Mesenchymal stem cell (in vitro differentiated cells and primary cell): ENCODE results near the gene NNMT.

Experiments used
- DNase-seq: peaks from one replicate; pipeline ENCODE4 v3.0.0-alpha.2; 2013
- H2AFZ ChIP-seq: one replicate; pipeline ENCODE4 v1.6.1; 2013; ENCODE audit warnings: low read depth, mild to moderate bottlenecking, control low read depth, inconsistent platforms, low read length, moderate library complexity
- H2AK5ac ChIP-seq: 2 replicates; pipeline ENCODE4 v1.6.1; 2013; ENCODE audit warnings: low read length, moderate library complexity, mild to moderate bottlenecking, inconsistent platforms; ENCODE audit not compliant: severe bottlenecking
- H2BK120ac ChIP-seq: one replicate; pipeline ENCODE4 v1.6.1; 2013; ENCODE audit warnings: low read depth, mild to moderate bottlenecking, inconsistent platforms, low read length, moderate library complexity
- H2BK12ac ChIP-seq, 2 experiments: one replicate each; pipeline ENCODE4 v1.6.1; 2013; ENCODE audit warnings: inconsistent platforms in 2 of 2, low read length in 2 of 2, mild to moderate bottlenecking in 2 of 2, moderate library complexity in 2 of 2, control low read depth in 1 of 2
- H2BK15ac ChIP-seq: one replicate; pipeline ENCODE4 v1.6.1; 2013; ENCODE audit warnings: mild to moderate bottlenecking, low read depth, inconsistent platforms; ENCODE audit not compliant: poor library complexity, severe bottlenecking
- H2BK5ac ChIP-seq: 2 replicates; pipeline ENCODE4 v1.6.1; 2013; ENCODE audit warnings: low read depth, mild to moderate bottlenecking, low read length, control low read depth, inconsistent platforms; ENCODE audit not compliant: poor library complexity, severe bottlenecking
- H3K14ac ChIP-seq, 2 experiments: one replicate each; pipeline ENCODE4 v1.6.1; 2013; ENCODE audit warnings: inconsistent platforms in 2 of 2, low read length in 2 of 2, control low read depth in 1 of 2, mild to moderate bottlenecking in 1 of 2, moderate library complexity in 1 of 2
- H3K18ac ChIP-seq, 2 experiments: one replicate each; pipeline ENCODE4 v1.6.1; 2013; ENCODE audit warnings: inconsistent platforms in 2 of 2, low read length in 2 of 2, control low read depth in 1 of 2, low read depth in 1 of 2, mild to moderate bottlenecking in 1 of 2
- H3K23ac ChIP-seq, 2 experiments: one replicate each; pipeline ENCODE4 v1.6.1; 2013; ENCODE audit warnings: inconsistent platforms in 2 of 2, low read length in 2 of 2, mild to moderate bottlenecking in 2 of 2, moderate library complexity in 2 of 2, control low read depth in 1 of 2
- H3K27ac ChIP-seq: 2 replicates; pipeline ENCODE4 v1.5.1; 2013; ENCODE audit warnings: mild to moderate bottlenecking, moderate library complexity, low read length, control low read depth, inconsistent platforms; ENCODE audit not compliant: poor library complexity, severe bottlenecking
- H3K27me3 ChIP-seq, 2 experiments: 2 replicates each; pipeline versions ENCODE4 v1.6.1 to v1.7.0; 2013; ENCODE audit warnings: low read length in 2 of 2, mild to moderate bottlenecking in 2 of 2, moderate library complexity in 2 of 2, control low read depth in 1 of 2, inconsistent platforms in 1 of 2; ENCODE audit not compliant: control insufficient read depth in 1 of 2, insufficient read depth in 1 of 2
- H3K36me3 ChIP-seq, 2 experiments: 2 replicates each; pipeline versions ENCODE4 v1.6.1 to v1.7.0; 2013; ENCODE audit warnings: low read length in 2 of 2, control low read depth in 1 of 2, inconsistent platforms in 1 of 2, low read depth in 1 of 2, mild to moderate bottlenecking in 1 of 2; ENCODE audit not compliant: insufficient read depth in 2 of 2, control insufficient read depth in 1 of 2
- H3K4ac ChIP-seq, 2 experiments: one replicate each; pipeline ENCODE4 v1.6.1; 2013; ENCODE audit warnings: inconsistent platforms in 2 of 2, low read length in 2 of 2, mild to moderate bottlenecking in 2 of 2, moderate library complexity in 2 of 2, control low read depth in 1 of 2, low read depth in 1 of 2
- H3K4me1 ChIP-seq: 2 replicates; pipeline ENCODE4 v1.6.1; 2013; ENCODE audit warnings: low read depth, low read length, control low read depth; ENCODE audit not compliant: control insufficient read depth, insufficient read depth
- H3K4me2 ChIP-seq: 2 replicates; pipeline ENCODE4 v1.6.1; 2013; ENCODE audit warnings: low read length, mild to moderate bottlenecking, inconsistent platforms; ENCODE audit not compliant: poor library complexity, severe bottlenecking
- H3K4me3 ChIP-seq, 2 experiments: 2 replicates each; pipeline versions ENCODE4 v1.5.1 to v1.7.0; 2013; ENCODE audit warnings: low read length in 2 of 2, mild to moderate bottlenecking in 2 of 2, control low read depth in 1 of 2, low read depth in 1 of 2; ENCODE audit not compliant: insufficient read depth in 1 of 2
- H3K79me1 ChIP-seq: replicated peaks from 2 replicates; pipeline ENCODE4 v1.6.1; 2013; ENCODE audit warnings: mild to moderate bottlenecking, control low read depth, low read length, inconsistent platforms; ENCODE audit not compliant: poor library complexity, severe bottlenecking
- H3K9ac ChIP-seq: 2 replicates; pipeline ENCODE4 v1.7.0; 2013; ENCODE audit warnings: mild to moderate bottlenecking, low read length, moderate library complexity
- H3K9me3 ChIP-seq: 2 replicates; pipeline ENCODE4 v1.7.0; 2013; ENCODE audit warnings: mild to moderate bottlenecking, low read length; ENCODE audit not compliant: control insufficient read depth
- H4K8ac ChIP-seq: one replicate; pipeline ENCODE4 v1.6.1; 2013; ENCODE audit warnings: inconsistent platforms, mild to moderate bottlenecking, low read length, moderate library complexity
- H4K91ac ChIP-seq: one replicate; pipeline ENCODE4 v1.6.1; 2013; ENCODE audit warnings: mild to moderate bottlenecking, low read length, inconsistent platforms
- WGBS: methylation state at CpG from one replicate; pipeline ENCODE4 v1.1.7; 2013; ENCODE audit warnings: mixed read lengths; 5-methylcytosine and 5-hydroxymethylcytosine counted together

NNMT gene

GRCh38 chr11:114260077-114260476, 36.1 kb upstream of the NNMT start:
- H3K27ac ChIP-seq = no peak overlapping the region
- WGBS = 89% methylated on average over 6 of the region's 6 CpGs
- H4K8ac ChIP-seq = no peak overlapping the region
- H3K9ac ChIP-seq = no peak overlapping the region
- H3K23ac ChIP-seq = no peak overlapping the region
- no peaks in the 10 kb centered on the region for H3K36me3 ChIP-seq
- H3K4me2 ChIP-seq = no peak overlapping the region
- H3K4me3 ChIP-seq = no peak overlapping the region
- H2BK120ac ChIP-seq = no peak overlapping the region
- H3K18ac ChIP-seq = no peak overlapping the region
- H2BK12ac ChIP-seq = no peak overlapping the region
- H2BK5ac ChIP-seq = no peak overlapping the region
- DNase-seq = no peak
- H3K79me1 ChIP-seq = no peaks in the 10 kb centered on the region
- H3K4ac ChIP-seq = no peak overlapping the region
- peaks cover 5% of the 10 kb centered on the region for H3K4me1 ChIP-seq
- H3K14ac ChIP-seq = no peak overlapping the region
- H3K9me3 ChIP-seq = no peaks in the 10 kb centered on the region
- no peak overlapping the region for H4K91ac ChIP-seq
- H3K27me3 ChIP-seq = peaks cover 56 to 79% of the 10 kb centered on the region in 2 experiments
- H2AFZ ChIP-seq = no peak overlapping the region
- peak overlapping the region; percentile 71 for H2BK15ac ChIP-seq
- H2AK5ac ChIP-seq = no peak overlapping the region

- WGBS = 88% methylated on average over 9 of the region's 9 CpGs
- H3K4ac ChIP-seq = no peak overlapping the region
- peak overlapping the region in 1 of 2 experiments; percentile 15 for H2BK12ac ChIP-seq
- H3K9ac ChIP-seq = no peak overlapping the region
- no peak overlapping the region for H3K23ac ChIP-seq
- H2BK120ac ChIP-seq = no peak overlapping the region
- no peak overlapping the region for H3K4me3 ChIP-seq
- H3K36me3 ChIP-seq = no peaks in the 10 kb centered on the region
- H3K27ac ChIP-seq = no peak overlapping the region
- peaks cover 60 to 83% of the 10 kb centered on the region in 2 experiments for H3K27me3 ChIP-seq
- H3K79me1 ChIP-seq = no peaks in the 10 kb centered on the region
- H2BK15ac ChIP-seq = no peak overlapping the region
- H2AK5ac ChIP-seq = no peak overlapping the region
- H4K8ac ChIP-seq = no peak overlapping the region
- no peaks in the 10 kb centered on the region for H3K9me3 ChIP-seq
- no peak overlapping the region for H3K14ac ChIP-seq
- no peak overlapping the region for H2BK5ac ChIP-seq
- H4K91ac ChIP-seq = no peak overlapping the region
- H2AFZ ChIP-seq = no peak overlapping the region
- H3K4me1 ChIP-seq = peaks cover 5% of the 10 kb centered on the region
- H3K18ac ChIP-seq = no peak overlapping the region
- no peak for DNase-seq
- H3K4me2 ChIP-seq = no peak overlapping the region
Measured at GRCh38 chr11:114260483-114260882, 35.7 kb upstream of the NNMT start.

- peaks cover 5% of the 10 kb centered on the region for H3K4me1 ChIP-seq
- no peak overlapping the region for H2BK15ac ChIP-seq
- peaks cover 63 to 83% of the 10 kb centered on the region in 2 experiments for H3K27me3 ChIP-seq
- no peak overlapping the region for H3K4me3 ChIP-seq
- H3K4me2 ChIP-seq = no peak overlapping the region
- no peak overlapping the region for H2BK5ac ChIP-seq
- H3K14ac ChIP-seq = no peak overlapping the region
- no peak overlapping the region for H2BK12ac ChIP-seq
- 71% methylated on average over 5 of the region's 7 CpGs for WGBS
- H3K79me1 ChIP-seq = no peaks in the 10 kb centered on the region
- no peak overlapping the region for H3K18ac ChIP-seq
- H3K27ac ChIP-seq = no peak overlapping the region
- no peak overlapping the region for H4K8ac ChIP-seq
- no peak overlapping the region for H4K91ac ChIP-seq
- H3K9ac ChIP-seq = no peak overlapping the region
- H2BK120ac ChIP-seq = no peak overlapping the region
- H3K4ac ChIP-seq = no peak overlapping the region
- no peaks in the 10 kb centered on the region for H3K36me3 ChIP-seq
- H3K9me3 ChIP-seq = no peaks in the 10 kb centered on the region
- no peak overlapping the region for H2AK5ac ChIP-seq
- H2AFZ ChIP-seq = no peak overlapping the region
- H3K23ac ChIP-seq = no peak overlapping the region
- no peak for DNase-seq
Measured at GRCh38 chr11:114261791-114262190, 34.4 kb upstream of the NNMT start.

- Histone ChIP-seq H3K4me2 (no peak overlapping the region), H3K4me1 (peaks cover 1% of the 10 kb centered on the region), H4K91ac (no peak overlapping the region), H2BK15ac (no peak overlapping the region), H3K36me3 (no peaks in the 10 kb centered on the region), H3K18ac (no peak overlapping the region), H3K79me1 (no peaks in the 10 kb centered on the region), H2BK12ac (no peak overlapping the region), H2BK5ac (no peak overlapping the region), H3K27ac (no peak overlapping the region), H4K8ac (no peak overlapping the region), H3K9ac (no peak overlapping the region), H3K4ac (no peak overlapping the region), H3K27me3 (peaks cover 56 to 72% of the 10 kb centered on the region in 2 experiments), H3K23ac (no peak overlapping the region), H3K4me3 (no peak overlapping the region), H2AK5ac (no peak overlapping the region), H3K14ac (no peak overlapping the region), H2BK120ac (no peak overlapping the region), H3K9me3 (no peaks in the 10 kb centered on the region), H2AFZ (no peak overlapping the region)
- 34% methylated on average over 7 of the region's 9 CpGs for WGBS
- DNase-seq = peak; percentile 71
Measured at GRCh38 chr11:114262681-114263512, 33.3 kb upstream of the NNMT start.
